Urinary bladder (tissue), 4 donors: ENCODE data around the gene FMN1. TPM values are rescaled to one million over a fixed set of nuclear protein-coding genes. Genes with fewer than 3 reads are reported as not detected.

Experiments used
- DNase-seq: peaks from one replicate; pipeline ENCODE4 v3.0.0-alpha.2; 2015; ENCODE audit errors: extremely low spot score
- H3K27ac ChIP-seq: one replicate; pipeline ENCODE4 v1.5.1; 2013; ENCODE audit warnings: low read depth, mild to moderate bottlenecking, moderate library complexity
- H3K36me3 ChIP-seq: one replicate; pipeline ENCODE4 v1.6.1; 2013; ENCODE audit warnings: mild to moderate bottlenecking, moderate library complexity; ENCODE audit not compliant: insufficient read depth
- H3K4me1 ChIP-seq: one replicate; pipeline ENCODE4 v1.6.1; 2013; ENCODE audit warnings: mild to moderate bottlenecking, moderate library complexity; ENCODE audit not compliant: insufficient read depth
- H3K4me3 ChIP-seq: one replicate; pipeline ENCODE4 v1.5.1; 2013; ENCODE audit warnings: low read depth, low read length
- WGBS: extraction: QIAGEN DNeasy Blood & Tissue Kit; methylation state at CpG from one replicate; pipeline ENCODE4 v1.1.7; 2013; 5-methylcytosine and 5-hydroxymethylcytosine counted together
- polyA plus RNA-seq: library from polyadenylated mRNA; stranded (reverse); fragments of 200-250 nt; gene quantifications from one replicate; pipeline ENCODE4 v1.2.3, GENCODE V29; 2013
- total RNA-seq: library from RNA; depleted of rRNA; stranded (reverse); fragments of >200 nt; gene quantifications from one replicate; pipeline ENCODE4 v1.2.3, GENCODE V29; 2014
- donor health status: healthy with polysubstance abuse.
- donor health status: healthy.

Gene FMN1
- total and polyA plus RNA-seq, 2 donors: 0.95 to 6.2 TPM

DNA sequence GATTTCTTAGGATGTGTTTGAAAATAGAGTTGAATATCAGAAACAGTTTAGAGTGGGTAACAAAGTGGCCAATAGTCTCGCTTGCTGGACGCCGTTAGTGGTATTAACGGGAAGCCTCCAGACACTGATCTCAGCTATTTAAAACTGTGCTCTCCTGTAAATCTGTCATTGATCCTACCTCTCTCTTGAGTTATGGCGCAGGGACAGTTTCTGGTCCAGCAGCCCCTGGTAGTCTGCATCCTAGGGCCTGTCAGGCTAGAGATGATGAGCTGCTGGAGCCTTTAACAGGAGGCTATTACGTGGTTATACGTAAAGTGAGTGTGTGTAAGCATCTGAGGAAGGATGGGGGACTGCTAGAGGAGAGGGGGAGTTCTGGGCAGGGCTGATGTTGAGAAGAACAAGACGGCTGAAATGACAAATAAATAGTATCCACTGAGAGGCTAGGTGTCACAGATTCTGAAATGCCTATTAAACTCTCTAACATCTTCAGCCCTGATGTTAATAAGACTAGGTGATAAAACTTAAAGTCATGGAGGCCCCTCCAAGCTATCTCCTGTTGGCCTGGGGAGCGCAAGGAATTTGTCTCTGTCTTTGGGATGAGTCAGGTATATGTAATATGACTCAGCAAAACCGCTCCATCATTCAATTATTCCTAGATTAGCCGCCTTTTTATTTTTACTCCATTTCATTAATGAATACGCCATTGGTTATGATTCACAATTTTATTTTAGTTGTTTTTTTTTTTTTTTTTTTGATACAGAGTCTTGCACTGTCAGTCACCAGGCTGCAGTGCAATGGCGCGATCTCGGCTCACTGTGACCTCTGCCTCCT lies 321.0 kb downstream of the FMN1 start:
- H3K4me1 ChIP-seq: no peaks in the 10 kb centered on the region
- WGBS: 49% methylated on average over 15 of the region's 15 CpGs
- DNase-seq: peak; percentile 78
- H3K27ac ChIP-seq: no peak overlapping the region
- peaks cover 2% of the 10 kb centered on the region for H3K36me3 ChIP-seq
- no peak overlapping the region for H3K4me3 ChIP-seq

DNA sequence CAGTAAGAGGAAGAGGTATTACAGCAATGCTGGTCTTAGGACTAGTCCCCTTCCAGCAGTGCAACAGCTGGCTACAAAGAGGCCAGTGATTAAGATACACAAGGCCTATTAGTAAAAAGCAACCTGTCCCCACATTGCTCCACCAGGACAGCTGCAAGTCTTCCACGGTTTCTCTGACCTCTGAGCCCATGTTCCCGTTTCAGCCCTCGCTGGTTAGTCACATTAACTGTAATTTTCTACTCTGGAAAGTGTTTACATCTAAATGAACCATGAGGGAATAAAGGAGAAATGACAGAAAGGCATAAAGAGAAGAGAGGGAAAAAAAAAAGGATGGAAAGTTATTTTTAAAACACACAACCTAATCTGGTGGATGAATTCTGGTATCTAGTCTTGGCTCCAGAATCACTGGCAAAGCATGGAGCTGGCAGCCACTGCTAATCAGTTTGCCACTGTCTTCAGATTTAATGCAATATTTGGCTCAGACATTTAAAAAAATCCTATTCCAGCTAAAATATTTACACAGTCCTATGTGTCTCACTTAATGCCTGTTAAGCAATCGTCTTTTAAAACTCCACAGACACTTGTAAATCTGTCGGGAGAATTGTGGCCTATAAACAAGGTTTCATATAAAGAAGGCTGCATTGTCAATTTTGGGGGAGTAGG lies 321.8 kb downstream of the FMN1 start:
- WGBS: 22% methylated on average over 5 of the region's 5 CpGs
- Histone ChIP-seq H3K36me3 (peaks cover 2% of the 10 kb centered on the region), H3K4me3 (no peak overlapping the region), H3K4me1 (no peaks in the 10 kb centered on the region), H3K27ac (no peak overlapping the region)
- DNase-seq: peak; percentile 58

DNA sequence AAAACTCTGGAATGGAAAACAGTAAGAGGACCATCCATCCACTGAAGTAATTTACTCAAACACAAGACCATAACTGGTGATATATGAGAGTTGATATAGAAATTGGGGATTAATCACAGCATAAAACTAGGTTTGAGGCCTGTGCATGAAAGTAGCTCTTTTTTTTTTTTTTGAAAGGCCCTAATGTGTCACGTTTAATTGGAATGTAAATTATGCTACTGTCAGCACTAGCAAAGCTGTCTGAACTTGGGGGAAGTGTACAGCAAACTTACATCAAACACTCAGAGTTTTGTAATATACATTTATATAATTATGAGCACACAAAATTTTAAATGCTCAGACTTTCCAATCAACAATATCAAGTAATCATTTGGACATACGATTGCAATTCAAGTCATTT lies 322.6 kb downstream of the FMN1 start:
- no peak for DNase-seq
- 81% methylated on average over 2 of the region's 2 CpGs for WGBS
- no peaks in the 10 kb centered on the region for H3K4me1 ChIP-seq
- no peak overlapping the region for H3K4me3 ChIP-seq
- peaks cover 2% of the 10 kb centered on the region for H3K36me3 ChIP-seq
- no peak overlapping the region for H3K27ac ChIP-seq

DNA sequence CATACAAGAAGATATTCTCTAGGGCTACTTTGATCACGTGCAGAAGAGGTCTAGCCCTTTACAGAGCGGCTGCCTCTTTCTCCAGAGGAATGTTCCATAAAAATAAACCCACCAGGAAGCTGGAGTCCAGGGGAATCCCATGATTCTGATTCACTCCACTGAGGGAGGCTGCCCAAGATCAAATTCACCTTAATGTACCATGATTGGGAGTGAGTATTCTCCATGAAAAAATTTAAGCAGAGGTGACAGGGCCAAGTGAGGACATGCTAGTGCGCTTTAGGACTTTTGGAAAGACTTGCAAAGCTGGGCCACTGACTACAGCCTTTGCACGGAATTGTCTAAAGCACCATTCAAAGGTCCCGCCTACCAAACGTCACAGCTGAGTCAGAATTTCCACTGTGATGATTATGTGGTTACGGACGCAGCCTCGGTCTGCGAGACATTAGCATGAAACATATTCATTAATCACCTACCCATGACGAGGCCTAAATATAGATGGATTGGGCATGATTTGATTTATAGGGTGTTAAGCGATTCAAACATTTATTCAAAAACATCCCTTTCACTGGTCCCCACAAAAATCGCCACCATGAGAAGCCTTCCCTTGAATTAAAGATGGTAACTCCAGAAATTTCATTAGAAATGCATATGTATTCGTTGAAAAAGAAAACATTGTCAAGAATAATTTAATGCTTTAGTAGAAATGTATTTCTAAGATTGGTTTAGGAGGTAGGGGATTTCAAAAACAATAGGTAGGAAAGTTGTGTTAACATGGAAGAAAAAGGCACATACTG lies 324.1 kb downstream of the FMN1 start:
- Histone ChIP-seq H3K4me3 (no peak overlapping the region), H3K4me1 (no peaks in the 10 kb centered on the region), H3K27ac (no peak overlapping the region), H3K36me3 (peaks cover 2% of the 10 kb centered on the region)
- no peak for DNase-seq
- 91% methylated on average over 14 of the region's 14 CpGs for WGBS

DNA sequence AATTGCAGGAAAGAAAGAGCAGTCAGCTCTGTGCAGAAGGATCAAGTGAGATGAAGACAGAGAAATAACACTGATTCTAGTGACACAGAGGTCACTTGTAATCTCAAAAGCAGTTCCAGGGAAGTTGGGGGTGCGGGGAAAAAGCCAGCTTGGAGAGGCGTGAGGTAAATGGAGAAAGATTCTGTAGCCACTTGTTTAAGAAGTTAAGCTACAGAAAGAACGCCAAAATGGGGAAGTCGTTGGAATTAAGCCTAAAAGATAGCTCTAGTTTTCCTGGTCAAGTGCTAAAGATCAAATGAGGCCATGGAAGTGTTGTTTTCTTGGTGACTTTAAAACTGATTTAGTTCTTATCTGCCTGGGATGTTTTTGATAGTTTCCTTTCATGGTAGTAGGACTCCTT lies 324.7 kb downstream of the FMN1 start:
- peaks cover 2% of the 10 kb centered on the region for H3K36me3 ChIP-seq
- H3K27ac ChIP-seq: no peak overlapping the region
- no peak overlapping the region for H3K4me3 ChIP-seq
- 71% methylated on average over 4 of the region's 4 CpGs for WGBS
- DNase-seq: no peak
- no peaks in the 10 kb centered on the region for H3K4me1 ChIP-seq

DNA sequence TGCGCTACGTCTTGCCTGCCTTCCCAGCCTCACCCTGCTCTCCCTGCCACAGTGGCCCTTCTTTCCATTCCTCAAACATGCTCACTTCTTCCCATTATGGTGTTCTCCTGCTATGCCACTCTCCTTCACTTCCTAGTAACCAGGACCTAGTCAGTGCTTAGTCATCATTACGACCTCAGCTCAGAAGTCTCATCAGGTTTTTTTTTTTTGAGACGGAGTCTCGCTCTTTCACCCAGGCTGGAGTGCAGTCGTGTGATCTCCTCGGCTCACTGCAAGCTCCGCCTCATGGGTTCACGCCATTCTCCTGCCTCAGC lies 327.2 kb downstream of the FMN1 start:
- H3K4me1 ChIP-seq: no peaks in the 10 kb centered on the region
- H3K36me3 ChIP-seq: peaks cover 2% of the 10 kb centered on the region
- DNase-seq: no peak
- no peak overlapping the region for H3K4me3 ChIP-seq
- H3K27ac ChIP-seq: no peak overlapping the region
- 91% methylated on average over 9 of the region's 9 CpGs for WGBS

DNA sequence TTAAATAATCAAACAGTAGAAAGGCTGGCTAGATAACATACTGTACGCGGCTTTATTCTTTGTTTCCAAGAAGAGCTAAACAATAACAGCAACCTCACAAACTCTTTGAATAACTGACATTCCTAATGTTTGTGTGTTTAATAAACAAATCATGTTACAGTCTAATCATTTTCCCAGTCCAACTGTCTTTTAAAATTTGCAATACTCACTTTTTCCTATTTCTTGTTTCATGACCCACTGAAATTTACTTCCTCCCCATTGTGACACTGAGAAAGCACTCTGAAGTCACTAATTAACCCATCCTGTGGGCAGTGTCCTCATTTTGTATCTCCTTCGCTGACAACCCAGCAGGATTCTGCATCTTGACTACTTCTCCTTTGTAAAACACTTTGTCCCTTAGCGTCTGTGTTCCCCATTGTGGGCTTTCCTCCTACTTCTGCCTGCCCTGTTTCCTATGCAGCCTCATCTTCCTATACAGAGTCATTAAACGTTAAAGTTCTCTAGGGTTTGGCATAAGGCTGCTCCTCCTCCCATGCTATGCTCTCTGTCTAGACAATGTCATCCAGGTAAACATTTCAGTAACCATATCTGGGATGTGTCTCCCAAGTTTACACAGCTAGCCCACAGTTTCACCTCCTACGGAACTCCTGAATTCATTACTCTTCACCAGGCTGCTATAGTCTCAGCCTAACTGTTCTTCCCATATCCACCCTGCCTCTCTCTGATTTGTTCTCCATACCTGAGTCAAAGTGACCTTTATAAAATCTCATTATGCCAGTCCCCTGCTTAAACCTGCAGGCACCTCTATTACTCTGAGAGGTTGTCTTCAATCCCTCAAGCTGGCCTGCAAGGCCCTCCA lies 327.8 kb downstream of the FMN1 start:
- H3K36me3 ChIP-seq: peaks cover 2% of the 10 kb centered on the region
- H3K4me1 ChIP-seq: no peaks in the 10 kb centered on the region
- no peak overlapping the region for H3K27ac ChIP-seq
- WGBS: 64% methylated on average over 6 of the region's 6 CpGs
- DNase-seq: no peak
- H3K4me3 ChIP-seq: no peak overlapping the region

DNA sequence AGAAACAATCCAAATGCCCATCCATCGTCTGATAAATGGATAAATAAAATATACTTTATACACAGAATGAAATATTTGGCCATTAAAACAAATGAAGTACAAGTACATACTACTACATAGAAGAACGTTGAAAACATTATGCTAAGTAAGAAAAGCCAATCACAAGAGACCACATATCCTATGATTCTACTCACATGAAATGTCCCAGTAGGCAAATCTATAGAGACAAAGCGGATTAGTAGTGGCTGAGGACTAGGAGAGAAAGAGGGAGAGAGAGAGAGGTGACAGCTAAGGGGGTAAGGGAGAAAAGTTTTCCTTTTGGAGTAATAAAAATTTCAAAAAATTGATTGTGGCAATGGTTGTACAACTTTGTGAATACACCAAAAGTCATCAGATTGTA lies 329.7 kb downstream of the FMN1 start:
- Histone ChIP-seq H3K4me3 (no peak overlapping the region), H3K27ac (no peak overlapping the region), H3K4me1 (no peaks in the 10 kb centered on the region), H3K36me3 (no peaks in the 10 kb centered on the region)
- no peak for DNase-seq
- 91% methylated on average over 3 of the region's 3 CpGs for WGBS

DNA sequence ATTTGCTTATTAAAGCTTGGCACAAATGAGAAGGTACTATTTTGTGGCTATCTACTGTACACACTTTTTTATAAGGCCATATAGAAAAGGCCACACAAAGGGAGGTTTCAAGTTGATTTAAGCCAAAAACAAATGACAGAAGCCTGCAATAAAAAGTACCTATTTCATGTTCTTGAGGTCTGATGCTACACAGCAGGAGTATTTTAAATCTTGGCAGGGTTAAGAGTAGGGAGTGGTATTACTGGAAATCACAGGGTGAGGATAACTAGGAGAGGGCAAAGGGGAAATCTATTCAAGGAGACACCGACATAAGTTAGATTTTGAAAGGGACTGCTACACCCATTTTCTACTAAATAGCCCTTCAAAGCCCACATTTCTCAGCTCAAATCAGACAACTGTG lies 330.5 kb downstream of the FMN1 start:
- H3K27ac ChIP-seq: no peak overlapping the region
- no peak for DNase-seq
- H3K36me3 ChIP-seq: no peaks in the 10 kb centered on the region
- WGBS: 93% methylated on average over 1 of the region's 1 CpG
- H3K4me1 ChIP-seq: no peaks in the 10 kb centered on the region
- no peak overlapping the region for H3K4me3 ChIP-seq

DNA sequence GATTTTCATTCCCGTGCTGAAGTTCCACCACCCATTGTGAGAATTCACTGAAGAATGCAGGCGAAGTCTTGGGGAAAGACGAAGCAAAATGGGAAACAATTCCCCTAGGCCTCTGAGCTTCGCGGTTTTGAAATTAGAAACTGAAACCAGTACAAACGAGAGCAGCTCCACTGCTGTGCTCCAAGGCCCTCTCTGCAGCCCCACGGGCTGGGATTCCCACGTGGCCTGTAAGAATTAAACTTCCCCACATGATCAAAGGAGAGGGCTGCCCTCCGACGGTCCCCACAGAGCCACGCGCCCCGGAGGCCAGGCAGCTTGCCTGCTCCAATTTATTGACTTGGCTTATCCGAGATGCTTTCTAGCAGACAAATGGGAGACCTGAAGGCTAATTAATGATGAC lies 332.8 kb downstream of the FMN1 start:
- no peaks in the 10 kb centered on the region for H3K36me3 ChIP-seq
- DNase-seq: no peak
- no peaks in the 10 kb centered on the region for H3K4me1 ChIP-seq
- peak overlapping the region; percentile 33 for H3K27ac ChIP-seq
- 36% methylated on average over 14 of the region's 14 CpGs for WGBS
- H3K4me3 ChIP-seq: peak overlapping the region; percentile 8

DNA sequence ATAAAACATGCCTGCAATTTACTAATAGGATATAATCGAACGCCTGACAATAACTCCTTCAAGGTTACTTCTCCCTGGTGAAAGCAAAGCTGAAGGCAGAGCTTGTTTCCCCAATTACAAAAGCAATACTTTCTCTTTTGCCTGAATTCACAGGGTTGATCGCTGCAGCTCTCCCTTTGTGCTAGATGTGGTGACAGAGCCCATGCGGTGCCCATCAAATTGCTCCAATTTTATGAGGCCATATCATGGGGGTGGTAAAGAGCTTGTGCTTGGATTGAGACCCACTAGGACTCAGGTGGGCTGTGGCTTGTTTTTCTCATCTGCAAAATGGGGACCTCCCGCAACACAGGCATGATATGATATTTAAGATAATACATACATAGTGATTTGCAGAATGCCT lies 333.3 kb downstream of the FMN1 start:
- H3K4me3 ChIP-seq: no peak overlapping the region
- no peak for DNase-seq
- H3K4me1 ChIP-seq: no peaks in the 10 kb centered on the region
- WGBS: 95% methylated on average over 5 of the region's 5 CpGs
- peak overlapping the region; percentile 33 for H3K27ac ChIP-seq
- H3K36me3 ChIP-seq: no peaks in the 10 kb centered on the region

DNA sequence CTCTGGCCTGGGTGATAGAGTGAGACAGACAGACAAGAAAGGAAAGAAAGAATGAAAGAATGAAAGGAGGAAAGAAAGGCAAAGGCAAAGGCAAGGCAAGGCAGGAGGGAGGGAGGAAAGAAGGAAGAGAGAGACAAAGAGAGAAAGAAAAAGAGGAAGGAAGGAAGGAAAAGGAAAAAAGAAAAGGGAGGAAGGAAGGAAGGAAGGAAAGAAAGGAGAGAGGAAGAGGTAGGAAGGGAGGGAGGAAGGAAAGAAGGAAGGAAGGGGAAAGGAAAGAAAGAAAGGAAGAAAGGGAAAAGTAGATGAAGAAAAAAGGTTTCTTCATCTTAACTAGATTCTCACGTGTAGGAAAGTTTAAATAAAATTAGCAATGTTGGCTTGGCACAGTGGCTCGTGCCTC lies 334.5 kb downstream of the FMN1 start:
- H3K36me3 ChIP-seq: no peaks in the 10 kb centered on the region
- H3K4me1 ChIP-seq: no peaks in the 10 kb centered on the region
- no peak overlapping the region for H3K4me3 ChIP-seq
- no peak for DNase-seq
- H3K27ac ChIP-seq: no peak overlapping the region
- 86% methylated on average over 2 of the region's 2 CpGs for WGBS

DNA sequence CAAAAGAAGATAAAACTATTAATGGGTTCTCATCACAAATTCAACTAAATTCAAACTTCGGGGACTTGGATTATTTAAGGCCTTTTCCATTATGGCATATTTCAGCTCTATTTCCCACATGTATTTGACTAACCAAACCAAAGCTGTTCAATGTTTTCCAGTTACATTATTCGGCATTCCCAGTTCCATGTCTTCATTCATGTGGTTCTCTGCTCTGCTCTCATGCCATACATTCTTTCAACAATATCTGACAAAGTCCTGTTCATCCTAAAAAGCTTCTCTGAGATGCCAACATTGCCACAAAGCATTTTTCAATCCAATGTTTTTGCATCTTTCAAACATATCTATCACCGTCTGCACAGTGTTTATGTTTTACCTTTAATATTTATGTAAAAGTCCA lies 335.3 kb downstream of the FMN1 start:
- Histone ChIP-seq H3K4me3 (no peak overlapping the region), H3K36me3 (no peaks in the 10 kb centered on the region), H3K4me1 (no peaks in the 10 kb centered on the region), H3K27ac (no peak overlapping the region)
- 87% methylated on average over 3 of the region's 3 CpGs for WGBS
- DNase-seq: no peak
